Esophagus muscularis mucosa (tissue), 4 donors: Measurements from ENCODE around the gene CKAP2L. TPM values are rescaled to one million over a fixed set of nuclear protein-coding genes. Genes with fewer than 3 reads are reported as not detected.

Experiments
- DNase-seq: peaks from one replicate; pipeline ENCODE4 v3.0.0-alpha.2; 2017; ENCODE audit errors: extremely low spot score
- H3K27ac ChIP-seq, 4 donors: fragments of 200-600 bp; sonication (generic); replicated peaks in 1 of 4; 1 replicate in 3 of 4; 2 replicates in 1 of 4; pipeline ENCODE4 v1.5.1; 2016 to 2019; ENCODE audit warnings: mild to moderate bottlenecking in 1 of 4
- H3K27me3 ChIP-seq, 4 donors: fragments of 200-600 bp; sonication (generic); one replicate each; pipeline versions ENCODE4 v1.5.1 to v1.6.0; 2016 to 2019
- H3K36me3 ChIP-seq, 4 donors: fragments of 200-600 bp; sonication (generic); one replicate each; pipeline ENCODE4 v1.5.1; 2016 to 2019
- H3K4me1 ChIP-seq, 4 donors: fragments of 200-600 bp; sonication (generic); one replicate each; pipeline ENCODE4 v1.5.1; 2016 to 2019
- H3K4me3 ChIP-seq, 4 donors: fragments of 200-600 bp; sonication (generic); 1 replicate in 2 of 4; 2 replicates in 2 of 4; pipeline ENCODE4 v1.5.1; 2016 to 2019; ENCODE audit warnings: mild to moderate bottlenecking in 4 of 4, moderate library complexity in 1 of 4
- H3K9me3 ChIP-seq, 4 donors: fragments of 200-600 bp; sonication (generic); 1 replicate in 3 of 4; 2 replicates in 1 of 4; pipeline ENCODE4 v1.5.1; 2016 to 2019
- CTCF ChIP-seq, 3 experiments: fragments of 200-600 bp in 2 of 3; fragments of 450-650 bp in 1 of 3; sonication (generic) in 2 of 3; IDR thresholded peaks; one replicate each; pipeline ENCODE4 v1.5.1; 2017 to 2019; ENCODE audit warnings: antibody characterized with exemption in 3 of 3, mild to moderate bottlenecking in 2 of 3, moderate library complexity in 1 of 3
- EP300 ChIP-seq: sonication (generic); formaldehyde crosslinking; IDR thresholded peaks from one replicate; pipeline ENCODE4 v1.6.1; 2017; ENCODE audit warnings: antibody characterized with exemption
- POLR2A ChIP-seq: fragments of 450-650 bp; IDR thresholded peaks from one replicate; pipeline ENCODE4 v1.6.1; 2017; ENCODE audit warnings: antibody characterized with exemption, moderate library complexity, mild to moderate bottlenecking, low read depth
- POLR2AphosphoS5 ChIP-seq, 2 donors: sonication (generic); formaldehyde crosslinking; IDR thresholded peaks; one replicate each; pipeline ENCODE4 v1.6.1; 2017; ENCODE audit warnings: antibody characterized with exemption in 2 of 2
- WGBS: methylation state at CpG from one replicate; pipeline ENCODE4 v1.1.5; 2018; 5-methylcytosine and 5-hydroxymethylcytosine counted together
- intact Hi-C: fragments of 100-400 bp; cut with DNase I; formaldehyde crosslinking; loops from one replicate; pipeline ENCODE4 v1.15.1; 2023
- total RNA-seq, 4 donors: library from RNA; depleted of rRNA; stranded (reverse); fragments of >200 nt; gene quantifications; one replicate each; pipeline versions ENCODE4 v1.1.0 to v1.2.1, GENCODE V29; 2016

The CKAP2L gene
- total RNA-seq, 4 donors from 2014 or later = 0.23 to 1.5 (median 0.91) TPM; not detected in 1

GRCh38 chr2:112795774-112796173 lies 31.4 kb upstream of the CKAP2L start:
- Histone ChIP-seq H3K4me1 (peaks cover 6 to 19% (median 13%) of the 10 kb centered on the region in 4 donors), H3K9me3 (no peaks in the 10 kb centered on the region), H3K27me3 (no peaks in the 10 kb centered on the region), H3K27ac (no peak overlapping the region), H3K36me3 (no peaks in the 10 kb centered on the region), H3K4me3 (no peak overlapping the region)
- intact Hi-C loops = no loop called here
- TF ChIP-seq POLR2A (no peak), CTCF (IDR thresholded peaks at IDR 0.05) (no peak), EP300 (no peak), POLR2AphosphoS5 (IDR thresholded peaks at IDR 0.05) (no peak)
- 75% methylated on average over 1 of the region's 1 CpG for WGBS
- no peak for DNase-seq

GRCh38 chr2:112794841-112795240 lies 30.4 kb upstream of the CKAP2L start:
- DNase-seq = no peak
- H3K27ac ChIP-seq = no peak overlapping the region
- TF ChIP-seq POLR2AphosphoS5 (IDR thresholded peaks at IDR 0.05) = no peak
- no peak for TF ChIP-seq POLR2A
- TF ChIP-seq EP300 = no peak
- no peak for TF ChIP-seq CTCF (IDR thresholded peaks at IDR 0.05)
- H3K4me3 ChIP-seq = no peak overlapping the region
- H3K9me3 ChIP-seq = no peaks in the 10 kb centered on the region
- 79% methylated on average over 3 of the region's 3 CpGs for WGBS
- intact Hi-C loops = no loop called here
- H3K27me3 ChIP-seq = no peaks in the 10 kb centered on the region
- no peaks in the 10 kb centered on the region for H3K36me3 ChIP-seq
- peaks cover 6 to 19% (median 13%) of the 10 kb centered on the region in 4 donors for H3K4me1 ChIP-seq

- Histone ChIP-seq H3K4me3 (no peak overlapping the region), H3K4me1 (peaks cover 6 to 19% (median 13%) of the 10 kb centered on the region in 4 donors), H3K27me3 (no peaks in the 10 kb centered on the region), H3K36me3 (no peaks in the 10 kb centered on the region), H3K9me3 (no peaks in the 10 kb centered on the region), H3K27ac (peak overlapping the region in 2 of 4 donors; percentile 49 to 54)
- TF ChIP-seq POLR2AphosphoS5 (IDR thresholded peaks at IDR 0.05) (peak; percentile 70 to 76), CTCF (IDR thresholded peaks at IDR 0.05) (no peak)
- intact Hi-C loops = no loop called here
- no peak for DNase-seq
- WGBS = 19% methylated on average over 5 of the region's 5 CpGs
These were observed 29.8 kb upstream of the CKAP2L start for GRCh38 chr2:112794131-112794733.

GRCh38 chr2:112793449-112793978 lies 29.1 kb upstream of the CKAP2L start:
- Histone ChIP-seq H3K27ac (peak overlapping the region in 2 of 4 donors; percentile 49 to 54), H3K36me3 (no peaks in the 10 kb centered on the region), H3K4me3 (no peak overlapping the region), H3K27me3 (no peaks in the 10 kb centered on the region), H3K4me1 (peaks cover 6 to 19% (median 13%) of the 10 kb centered on the region in 4 donors), H3K9me3 (no peaks in the 10 kb centered on the region)
- DNase-seq = no peak
- WGBS = 76% methylated on average over 3 of the region's 3 CpGs
- no peak for TF ChIP-seq CTCF (IDR thresholded peaks at IDR 0.05)
- TF ChIP-seq POLR2A = no peak
- no peak for TF ChIP-seq POLR2AphosphoS5 (IDR thresholded peaks at IDR 0.05)
- TF ChIP-seq EP300 = no peak
- intact Hi-C loops = no loop called here

GRCh38 chr2:112792419-112792818 lies 28.0 kb upstream of the CKAP2L start:
- Histone ChIP-seq H3K4me1 (peaks cover 6 to 19% (median 13%) of the 10 kb centered on the region in 4 donors), H3K4me3 (no peak overlapping the region), H3K27ac (no peak overlapping the region), H3K9me3 (no peaks in the 10 kb centered on the region), H3K36me3 (no peaks in the 10 kb centered on the region), H3K27me3 (no peaks in the 10 kb centered on the region)
- 80% methylated on average over 5 of the region's 5 CpGs for WGBS
- intact Hi-C loops = no loop called here
- TF ChIP-seq POLR2AphosphoS5 (IDR thresholded peaks at IDR 0.05) (no peak), CTCF (IDR thresholded peaks at IDR 0.05) (no peak), EP300 (no peak), POLR2A (no peak)
- no peak for DNase-seq
